ENCODE results near the gene GNAS-AS1.

The GNAS-AS1 gene

DNA sequence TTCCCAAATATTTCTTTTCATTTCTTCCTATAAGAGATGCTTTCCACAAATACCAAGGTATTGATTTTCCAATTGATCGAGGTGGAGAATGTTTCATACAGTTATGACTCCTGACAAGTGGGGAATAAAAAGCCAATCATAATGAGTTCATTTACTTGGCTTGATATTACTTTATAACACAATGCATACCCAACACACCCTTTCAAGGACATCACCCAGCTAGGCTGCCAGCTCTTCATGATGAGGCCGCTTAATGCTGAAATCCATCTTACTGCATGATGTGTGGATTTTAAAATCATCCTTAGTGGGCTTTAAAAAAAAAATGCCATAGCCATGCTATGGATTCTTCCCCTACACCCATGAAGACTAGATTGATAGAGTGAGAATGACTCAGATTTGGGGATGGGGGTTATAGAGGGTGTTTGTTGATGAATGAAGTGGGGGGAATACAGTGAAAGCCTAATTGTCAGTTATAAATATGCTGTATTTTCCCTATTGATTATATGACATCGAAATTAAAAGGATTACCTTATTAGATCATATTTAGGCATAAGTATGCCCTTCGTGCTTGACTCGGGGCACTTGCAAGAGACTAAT, 75.9 kb downstream of the GNAS-AS1 start:
- TF ChIP-seq, protein P1, sequence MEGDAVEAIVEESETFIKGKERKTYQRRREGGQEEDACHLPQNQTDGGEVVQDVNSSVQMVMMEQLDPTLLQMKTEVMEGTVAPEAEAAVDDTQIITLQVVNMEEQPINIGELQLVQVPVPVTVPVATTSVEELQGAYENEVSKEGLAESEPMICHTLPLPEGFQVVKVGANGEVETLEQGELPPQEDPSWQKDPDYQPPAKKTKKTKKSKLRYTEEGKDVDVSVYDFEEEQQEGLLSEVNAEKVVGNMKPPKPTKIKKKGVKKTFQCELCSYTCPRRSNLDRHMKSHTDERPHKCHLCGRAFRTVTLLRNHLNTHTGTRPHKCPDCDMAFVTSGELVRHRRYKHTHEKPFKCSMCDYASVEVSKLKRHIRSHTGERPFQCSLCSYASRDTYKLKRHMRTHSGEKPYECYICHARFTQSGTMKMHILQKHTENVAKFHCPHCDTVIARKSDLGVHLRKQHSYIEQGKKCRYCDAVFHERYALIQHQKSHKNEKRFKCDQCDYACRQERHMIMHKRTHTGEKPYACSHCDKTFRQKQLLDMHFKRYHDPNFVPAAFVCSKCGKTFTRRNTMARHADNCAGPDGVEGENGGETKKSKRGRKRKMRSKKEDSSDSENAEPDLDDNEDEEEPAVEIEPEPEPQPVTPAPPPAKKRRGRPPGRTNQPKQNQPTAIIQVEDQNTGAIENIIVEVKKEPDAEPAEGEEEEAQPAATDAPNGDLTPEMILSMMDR (IDR thresholded peaks at IDR 0.05; ENCODE audit: borderline replicate concordance, control extremely low read depth, extremely low read depth, insufficient read depth, missing control alignments): no peak
- in situ Hi-C loops (cut with MboI; ENCODE audit: low sequenced_read_pairs, unreplicated experiment): no loop called here
- no peak for DNase-seq (ENCODE audit: low spot score)

DNA sequence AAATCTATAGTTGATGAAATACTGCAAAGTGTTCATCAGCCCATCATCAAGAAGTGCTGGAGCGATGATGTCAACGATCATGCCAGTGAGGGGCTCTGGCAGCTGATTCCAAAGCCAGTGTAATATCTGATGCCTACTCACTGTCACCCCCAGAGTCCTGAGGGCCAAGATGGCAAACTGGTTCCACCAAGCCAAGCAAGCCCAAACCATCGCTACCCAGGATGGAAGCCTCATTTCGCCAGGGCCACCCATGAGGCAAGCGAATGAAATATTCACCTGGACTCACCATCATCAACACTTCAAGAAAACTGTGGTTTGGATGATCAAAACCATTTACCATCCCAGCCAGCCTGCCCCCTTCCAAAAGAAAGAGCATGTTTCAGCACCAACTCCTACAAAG, 76.5 kb downstream of the GNAS-AS1 start:
- DNase-seq (ENCODE audit: low spot score): no peak
- TF ChIP-seq, protein P1 (IDR thresholded peaks at IDR 0.05; ENCODE audit: borderline replicate concordance, control extremely low read depth, extremely low read depth, insufficient read depth, missing control alignments): no peak
- in situ Hi-C loops (cut with MboI; ENCODE audit: low sequenced_read_pairs, unreplicated experiment): no loop called here

DNA sequence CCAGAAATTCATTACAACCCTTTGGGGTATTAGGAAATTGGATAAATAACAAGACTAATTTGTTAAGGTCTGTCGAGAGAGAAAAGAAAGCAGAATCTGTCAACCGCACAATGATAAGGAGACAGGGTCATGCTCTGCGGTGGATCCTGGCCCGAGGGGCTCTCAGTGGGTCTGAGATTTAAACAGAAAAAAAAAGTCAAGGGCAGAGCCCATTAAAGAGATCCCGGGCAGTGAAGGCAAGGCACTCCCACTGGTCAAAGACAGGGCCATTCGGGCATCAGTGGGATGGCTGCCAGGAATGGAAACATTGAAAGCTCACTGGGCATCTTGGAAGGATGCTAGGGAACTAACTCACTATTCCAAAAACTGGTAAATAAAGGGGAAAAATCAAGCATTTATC, 77.9 kb downstream of the GNAS-AS1 start:
- TF ChIP-seq, protein P1 (IDR thresholded peaks at IDR 0.05; ENCODE audit: borderline replicate concordance, control extremely low read depth, extremely low read depth, insufficient read depth, missing control alignments): no peak
- DNase-seq (ENCODE audit: low spot score): no peak
- in situ Hi-C loops (cut with MboI; ENCODE audit: low sequenced_read_pairs, unreplicated experiment): no loop called here
